Activated CD8-positive, alpha-beta memory T cell treated with anti-CD3 and anti-CD28 coated beads, Interleukin-2, amount 10 ng/mL, durations not matched to agents 7 days and 5 days (primary cell): ENCODE results near the gene FAM181B. TPM values are rescaled to one million over a fixed set of nuclear protein-coding genes. Genes with fewer than 3 reads are reported as not detected.
"Not testable (repeated sequence)": the region's sequence is repeated elsewhere in the genome, so short reads cannot be mapped to it uniquely, and the experiment has no call there.

Experiments
- ATAC-seq: fragments of 150-1000 bp; cut with Tn5 transposase; one replicate; pipeline ENCODE4 v1.10.0; 2021; ENCODE audit warnings: moderate library complexity
- CTCF ChIA-PET: fragments of 350-600 bp; sonication (Branson Sonifier 250); formaldehyde crosslinking; loops from one replicate; lab custom pipeline; 2021; ENCODE audit warnings: antibody characterized with exemption; lab: Charles Lee
- DNase-seq: peaks from one replicate; pipeline ENCODE4 v3.0.0-alpha.2; 2020
- H3K27ac Mint-ChIP-seq: one replicate; pipeline ENCODE4 v1.8.0; 2021; ENCODE audit warnings: mild to moderate bottlenecking, mixed read lengths
- H3K27me3 Mint-ChIP-seq: one replicate; pipeline ENCODE4 v1.8.0; 2021; ENCODE audit warnings: mixed read lengths
- H3K36me3 Mint-ChIP-seq: one replicate; pipeline ENCODE4 v1.8.0; 2021; ENCODE audit warnings: mild to moderate bottlenecking, mixed read lengths
- H3K4me1 Mint-ChIP-seq: one replicate; pipeline ENCODE4 v1.8.0; 2021; ENCODE audit warnings: mixed read lengths
- H3K4me3 Mint-ChIP-seq: one replicate; pipeline ENCODE4 v1.8.0; 2021; ENCODE audit warnings: mild to moderate bottlenecking, moderate library complexity, mixed read lengths
- H3K9me3 Mint-ChIP-seq: one replicate; pipeline ENCODE4 v1.8.0; 2022; ENCODE audit warnings: low read depth, mixed read lengths
- total RNA-seq, 2 experiments: library from RNA; stranded (reverse); gene quantifications; one replicate each; pipeline ENCODE4 v1.2.3, GENCODE V29; 2021

Gene FAM181B
- total RNA-seq, 2 experiments from 2014 or later, result not detected

- no peak for DNase-seq
- Mint-ChIP-seq H3K27me3 (peaks cover 17% of the 10 kb centered on the region), H3K4me3 (no peak overlapping the region), H3K36me3 (no peaks in the 10 kb centered on the region), H3K9me3 (no peaks in the 10 kb centered on the region), H3K4me1 (no peaks in the 10 kb centered on the region), H3K27ac (no peak overlapping the region)
- CTCF ChIA-PET, result no interaction called here
- ATAC-seq, result no peak
Observed at GRCh38 chr11:82692981-82693380, 40.7 kb downstream of the FAM181B start.

- CTCF ChIA-PET, result interaction anchor here (1.0 kb wide), 1 partner anchor 12 kb away, joined by 3 read pairs; no protein-coding TSS in a partner anchor
- not testable (repeated sequence) for ATAC-seq, H3K36me3 Mint-ChIP-seq, DNase-seq, H3K9me3 Mint-ChIP-seq, H3K4me1 Mint-ChIP-seq, H3K27ac Mint-ChIP-seq, H3K4me3 Mint-ChIP-seq
- H3K27me3 Mint-ChIP-seq, result peaks cover 18% of the 10 kb centered on the region
Observed at GRCh38 chr11:82689347-82689746, 44.3 kb downstream of the FAM181B start.

DNA sequence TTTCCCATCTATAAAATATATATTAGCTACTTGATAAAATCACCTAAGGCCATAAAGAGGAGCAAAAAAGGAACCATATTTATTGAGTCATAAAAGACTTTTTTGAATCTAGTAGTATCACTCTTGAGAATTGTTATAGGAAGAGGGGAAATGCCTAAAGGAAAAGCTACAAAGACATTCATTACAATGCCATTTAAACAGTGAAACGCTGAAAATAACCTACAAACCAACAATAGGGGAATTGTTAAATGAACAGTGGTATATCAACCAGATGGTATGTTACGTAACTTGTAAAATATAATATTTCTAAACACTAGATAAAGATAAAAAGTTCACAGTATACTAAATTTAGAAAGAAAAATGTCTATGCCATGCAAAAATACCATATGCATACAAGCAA is 47.5 kb downstream of the FAM181B start:
- CTCF ChIA-PET, result no interaction called here
- DNase-seq, result no peak
- no peak overlapping the region for H3K27ac Mint-ChIP-seq
- no peaks in the 10 kb centered on the region for H3K36me3 Mint-ChIP-seq
- no peak for ATAC-seq
- peaks cover 19% of the 10 kb centered on the region for H3K27me3 Mint-ChIP-seq
- H3K9me3 Mint-ChIP-seq, result no peaks in the 10 kb centered on the region
- no peak overlapping the region for H3K4me3 Mint-ChIP-seq
- peaks cover 2% of the 10 kb centered on the region for H3K4me1 Mint-ChIP-seq

- H3K9me3 Mint-ChIP-seq, result no peaks in the 10 kb centered on the region
Observed at GRCh38 chr11:82683029-82683428, 50.6 kb downstream of the FAM181B start.

DNA sequence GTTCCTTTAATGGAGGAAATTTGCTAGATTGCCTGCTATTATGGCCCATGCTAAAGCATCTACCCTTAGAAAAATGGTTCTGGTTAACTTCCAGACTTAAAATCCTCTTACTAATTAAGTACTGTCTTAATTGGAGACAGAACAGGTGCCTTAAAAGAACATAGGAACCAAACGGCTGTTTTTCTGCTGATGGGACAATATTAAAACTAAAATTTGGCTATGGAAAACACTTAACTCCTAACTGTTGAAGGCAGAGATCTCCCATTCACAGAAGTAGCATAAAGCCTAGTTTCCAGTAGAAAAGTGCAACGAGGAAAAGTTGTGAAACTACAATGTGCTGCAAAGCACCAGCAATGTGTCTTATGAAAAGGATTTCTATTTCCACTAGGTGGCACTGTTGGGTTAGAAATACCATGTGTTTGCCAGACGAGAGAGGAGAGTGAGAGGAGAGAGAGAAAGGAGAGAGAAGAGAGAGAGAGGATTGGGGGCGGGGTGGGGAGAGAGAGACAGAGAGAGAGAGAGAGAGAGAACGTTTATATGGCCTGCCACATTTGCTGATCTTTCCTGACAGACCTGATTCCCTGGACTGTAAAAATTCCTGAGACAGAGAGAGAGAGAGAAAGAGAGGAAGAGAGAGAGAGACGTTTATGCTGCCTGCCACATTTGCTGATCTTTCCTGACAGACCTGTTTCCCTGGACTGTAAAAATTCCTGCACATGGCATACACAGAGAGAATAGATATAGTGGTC is 51.5 kb downstream of the FAM181B start:
- Mint-ChIP-seq H3K4me3 (no peak overlapping the region), H3K27me3 (peaks cover 19% of the 10 kb centered on the region), H3K36me3 (no peaks in the 10 kb centered on the region), H3K9me3 (no peaks in the 10 kb centered on the region), H3K27ac (no peak overlapping the region), H3K4me1 (peaks cover 2% of the 10 kb centered on the region)
- CTCF ChIA-PET, result interaction anchor here (1.1 to 1.9 kb wide), 2 partner anchors 13 to 19 kb away, joined by 4 read pairs; no protein-coding TSS in a partner anchor
- DNase-seq (no peak), ATAC-seq (peak; percentile 64)

More at GRCh38 chr11:82683029-82683428, 50.6 kb downstream of the FAM181B start:
- ATAC-seq, result no peak
- DNase-seq, result no peak
- Mint-ChIP-seq H3K27me3 (peaks cover 19% of the 10 kb centered on the region), H3K4me1 (peaks cover 2% of the 10 kb centered on the region), H3K4me3 (no peak overlapping the region), H3K36me3 (no peaks in the 10 kb centered on the region), H3K27ac (no peak overlapping the region)
- CTCF ChIA-PET, result interaction anchor here (1.1 to 1.9 kb wide), 2 partner anchors 13 to 18 kb away, joined by 4 read pairs; no protein-coding TSS in a partner anchor

DNA sequence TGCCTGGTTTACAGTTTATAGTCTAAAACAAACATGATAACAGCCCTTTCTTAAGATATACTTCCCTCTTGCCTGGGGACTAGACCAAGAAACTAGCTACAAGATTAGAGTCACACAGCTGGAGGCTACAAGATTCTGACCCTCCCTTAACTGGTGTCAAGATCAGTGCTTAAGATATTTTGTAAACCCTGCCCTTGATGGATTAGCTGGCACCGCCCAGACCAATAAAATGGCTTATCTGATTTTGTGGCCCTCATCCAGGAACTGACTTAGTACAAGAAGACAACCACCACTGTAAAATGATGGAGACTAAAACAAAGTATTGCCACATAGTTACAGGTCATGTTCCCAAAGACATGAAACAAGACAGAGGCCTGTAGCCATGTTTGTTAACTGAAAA is 53.4 kb downstream of the FAM181B start:
- Mint-ChIP-seq H3K36me3 (no peaks in the 10 kb centered on the region), H3K27me3 (peaks cover 22% of the 10 kb centered on the region), H3K9me3 (no peaks in the 10 kb centered on the region), H3K4me1 (peaks cover 2% of the 10 kb centered on the region), H3K4me3 (no peak overlapping the region), H3K27ac (no peak overlapping the region)
- CTCF ChIA-PET, result interaction anchor here (1.2 kb wide), 1 partner anchor 187 kb away, joined by 4 read pairs; no protein-coding TSS in a partner anchor
- ATAC-seq (no peak), DNase-seq (no peak)

Other genes with a start within 250 kb of the FAM181B start
- 10 to 100 TPM; 17.3 to 21.8 TPM for gene PRCP, start 166.6 kb upstream of the FAM181B start, total RNA-seq
- gene DDIAS, start 167.9 kb upstream of the FAM181B start, total RNA-seq, result 10 to 100 TPM; 12.0 to 16.2 TPM